NB4 (cell line): Measurements from ENCODE around the gene CEP192.

ENCODE experiments used
- CTCF ChIP-seq: IDR thresholded peaks from one replicate; pipeline ENCODE4 v1.5.1; 2012; ENCODE audit warnings: low read depth, low read length
- MYC ChIP-seq: IDR thresholded peaks from 2 replicates; pipeline ENCODE4 v1.6.1; 2011; ENCODE audit warnings: low read depth, low read length
- TF ChIP-seq, protein P1 (sequence below): IDR thresholded peaks from 2 replicates; pipeline ENCODE4 v1.6.1; 2011; ENCODE audit warnings: low read depth, low read length

DNA sequence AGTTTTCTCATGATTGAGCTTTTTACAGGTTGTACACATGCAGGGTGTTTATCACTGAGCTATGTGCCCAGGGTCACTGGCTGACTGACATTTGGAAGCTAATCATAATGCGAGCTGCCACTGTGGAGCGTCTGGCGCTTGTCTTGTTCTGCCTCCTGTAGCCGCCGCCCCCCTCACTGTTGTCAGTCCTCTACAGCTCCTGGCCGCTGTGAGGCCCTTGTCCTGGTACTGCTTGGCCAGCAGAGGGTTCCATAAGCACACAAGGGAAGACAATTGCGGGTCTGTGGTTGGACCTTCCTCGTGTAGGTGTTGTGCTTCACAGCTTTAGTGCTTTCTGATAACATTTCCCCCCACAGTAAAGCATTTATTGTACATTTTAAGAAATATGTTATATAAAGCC, 121.8 kb downstream of the CEP192 start:
- TF ChIP-seq CTCF (no peak), MYC (no peak)
- TF ChIP-seq, protein P1, sequence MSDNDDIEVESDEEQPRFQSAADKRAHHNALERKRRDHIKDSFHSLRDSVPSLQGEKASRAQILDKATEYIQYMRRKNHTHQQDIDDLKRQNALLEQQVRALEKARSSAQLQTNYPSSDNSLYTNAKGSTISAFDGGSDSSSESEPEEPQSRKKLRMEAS: no peak
